Measurements from ENCODE around the gene FHL3.
"Not testable (repeated sequence)": the region's sequence is repeated elsewhere in the genome, so short reads cannot be mapped to it uniquely, and the experiment has no call there.

FHL3 gene

DNA sequence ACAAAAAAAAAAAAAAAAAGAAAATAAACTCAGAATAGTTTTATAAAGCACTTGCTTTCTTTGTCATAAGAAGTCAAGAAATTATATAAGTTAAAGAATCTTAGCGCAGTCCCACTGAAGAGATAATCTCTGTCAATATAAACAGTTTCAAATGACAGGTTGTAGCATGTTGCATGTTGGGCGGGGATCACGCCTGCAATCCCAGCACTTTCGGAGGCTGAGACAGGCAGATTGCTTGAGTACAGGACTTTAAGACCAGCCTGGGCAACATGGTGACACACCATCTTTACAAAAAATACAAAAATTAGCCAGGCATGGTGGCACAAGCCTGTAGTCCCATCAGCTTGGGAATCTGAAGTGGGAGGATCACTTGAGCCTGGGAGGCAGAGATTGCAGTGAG lies 40.0 kb downstream of the FHL3 start:
- H3K36me3 ChIP-seq (replicated peaks), result peaks cover 58% of the 10 kb centered on the region
- TF ChIP-seq, protein P1, sequence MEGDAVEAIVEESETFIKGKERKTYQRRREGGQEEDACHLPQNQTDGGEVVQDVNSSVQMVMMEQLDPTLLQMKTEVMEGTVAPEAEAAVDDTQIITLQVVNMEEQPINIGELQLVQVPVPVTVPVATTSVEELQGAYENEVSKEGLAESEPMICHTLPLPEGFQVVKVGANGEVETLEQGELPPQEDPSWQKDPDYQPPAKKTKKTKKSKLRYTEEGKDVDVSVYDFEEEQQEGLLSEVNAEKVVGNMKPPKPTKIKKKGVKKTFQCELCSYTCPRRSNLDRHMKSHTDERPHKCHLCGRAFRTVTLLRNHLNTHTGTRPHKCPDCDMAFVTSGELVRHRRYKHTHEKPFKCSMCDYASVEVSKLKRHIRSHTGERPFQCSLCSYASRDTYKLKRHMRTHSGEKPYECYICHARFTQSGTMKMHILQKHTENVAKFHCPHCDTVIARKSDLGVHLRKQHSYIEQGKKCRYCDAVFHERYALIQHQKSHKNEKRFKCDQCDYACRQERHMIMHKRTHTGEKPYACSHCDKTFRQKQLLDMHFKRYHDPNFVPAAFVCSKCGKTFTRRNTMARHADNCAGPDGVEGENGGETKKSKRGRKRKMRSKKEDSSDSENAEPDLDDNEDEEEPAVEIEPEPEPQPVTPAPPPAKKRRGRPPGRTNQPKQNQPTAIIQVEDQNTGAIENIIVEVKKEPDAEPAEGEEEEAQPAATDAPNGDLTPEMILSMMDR (IDR thresholded peaks at IDR 0.05; ENCODE audit: low read depth, low read length, missing control alignments), result no peak
- in situ Hi-C loops (cut with HindIII; ENCODE audit: low pct_ligation_motif_present, low sequenced_read_pairs), result no loop called here

DNA sequence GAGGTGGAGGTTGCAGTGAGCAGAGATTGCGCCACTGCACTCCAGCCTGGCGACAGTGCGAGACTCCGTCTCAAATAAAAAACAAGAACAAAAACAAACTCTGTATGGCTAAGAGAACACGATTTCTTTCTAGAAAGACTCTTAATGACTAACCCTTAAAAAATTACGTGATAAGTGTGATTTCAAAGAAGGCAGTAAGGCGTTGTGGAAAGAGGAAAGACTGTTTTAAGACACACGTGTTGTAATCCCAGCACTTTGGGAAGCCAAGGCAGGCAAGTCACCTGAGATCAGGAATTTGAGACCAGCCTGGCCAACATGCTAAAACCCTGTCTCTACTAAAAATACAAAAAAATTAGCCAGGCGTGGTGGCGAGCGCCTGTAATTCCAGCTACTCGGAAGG lies 41.2 kb downstream of the FHL3 start:
- in situ Hi-C loops (cut with HindIII; ENCODE audit: low pct_ligation_motif_present, low sequenced_read_pairs); H3K4me3 ChIP-seq (ENCODE audit: low read depth, low read length); DNase-seq; H3K27me3 ChIP-seq (replicated peaks); H3K27ac ChIP-seq: not testable (repeated sequence)
- peaks cover 60% of the 10 kb centered on the region for H3K36me3 ChIP-seq (replicated peaks)

More for the DNA sequence above, 40.0 kb downstream of the FHL3 start:
- DNase-seq, result no peak
- Histone ChIP-seq H3K27me3 (replicated peaks) (no peaks in the 10 kb centered on the region), H3K4me3 (ENCODE audit: low read depth, low read length) (no peak overlapping the region), H3K27ac (no peak overlapping the region)

DNA sequence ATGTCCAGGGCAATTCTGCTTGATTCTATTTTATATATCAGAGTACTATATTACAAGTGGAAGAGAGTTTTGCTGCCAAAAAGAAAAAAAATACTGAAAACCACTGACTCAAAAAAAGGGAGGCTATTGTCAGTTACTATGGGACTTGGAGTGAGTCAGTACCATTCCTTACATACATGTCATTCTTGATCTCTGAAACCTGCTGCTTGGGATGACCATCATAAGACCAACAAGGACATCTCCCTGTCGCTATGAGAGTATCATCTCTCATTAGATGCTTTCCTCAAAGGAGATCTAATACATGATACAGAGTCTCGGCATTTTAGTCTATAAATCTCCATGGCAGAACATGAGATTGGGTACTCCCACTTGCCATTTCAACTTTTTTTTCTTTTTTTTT lies 46.6 kb downstream of the FHL3 start:
- Histone ChIP-seq H3K36me3 (replicated peaks) (peaks cover 63% of the 10 kb centered on the region), H3K27me3 (replicated peaks) (no peaks in the 10 kb centered on the region), H3K4me3 (ENCODE audit: low read depth, low read length) (no peak overlapping the region), H3K27ac (peak overlapping the region; percentile 19)
- in situ Hi-C loops (cut with HindIII; ENCODE audit: low pct_ligation_motif_present, low sequenced_read_pairs), result no loop called here
- peak; percentile 82 for DNase-seq
- TF ChIP-seq, protein P1 (IDR thresholded peaks at IDR 0.05; ENCODE audit: low read depth, low read length, missing control alignments), result no peak

DNA sequence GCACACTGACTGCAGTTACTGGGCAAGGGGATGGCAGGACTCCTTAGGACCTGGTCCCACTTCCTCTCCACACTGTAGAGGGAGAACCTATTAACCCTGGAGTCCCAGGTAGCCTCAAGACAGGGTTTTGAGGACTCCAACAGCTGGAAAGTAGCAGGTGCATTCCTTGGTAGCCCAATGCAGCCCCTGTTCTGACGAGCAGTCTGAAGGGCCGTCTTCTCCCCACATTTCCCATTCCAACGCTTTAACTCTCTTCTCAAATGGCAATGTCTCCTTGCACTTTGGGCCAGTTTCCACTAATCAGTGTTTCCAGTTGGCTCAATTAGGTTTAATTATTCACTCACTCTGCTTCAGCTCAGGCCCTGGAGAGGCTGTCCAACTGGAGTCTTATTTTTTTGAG lies 49.6 kb downstream of the FHL3 start:
- H3K27ac ChIP-seq, result no peak overlapping the region
- peaks cover 49% of the 10 kb centered on the region for H3K36me3 ChIP-seq (replicated peaks)
- in situ Hi-C loops (cut with HindIII; ENCODE audit: low pct_ligation_motif_present, low sequenced_read_pairs), result no loop called here
- no peaks in the 10 kb centered on the region for H3K27me3 ChIP-seq (replicated peaks)
- DNase-seq, result no peak
- no peak overlapping the region for H3K4me3 ChIP-seq (ENCODE audit: low read depth, low read length)
- TF ChIP-seq, protein P1 (IDR thresholded peaks at IDR 0.05; ENCODE audit: low read depth, low read length, missing control alignments), result no peak

DNA sequence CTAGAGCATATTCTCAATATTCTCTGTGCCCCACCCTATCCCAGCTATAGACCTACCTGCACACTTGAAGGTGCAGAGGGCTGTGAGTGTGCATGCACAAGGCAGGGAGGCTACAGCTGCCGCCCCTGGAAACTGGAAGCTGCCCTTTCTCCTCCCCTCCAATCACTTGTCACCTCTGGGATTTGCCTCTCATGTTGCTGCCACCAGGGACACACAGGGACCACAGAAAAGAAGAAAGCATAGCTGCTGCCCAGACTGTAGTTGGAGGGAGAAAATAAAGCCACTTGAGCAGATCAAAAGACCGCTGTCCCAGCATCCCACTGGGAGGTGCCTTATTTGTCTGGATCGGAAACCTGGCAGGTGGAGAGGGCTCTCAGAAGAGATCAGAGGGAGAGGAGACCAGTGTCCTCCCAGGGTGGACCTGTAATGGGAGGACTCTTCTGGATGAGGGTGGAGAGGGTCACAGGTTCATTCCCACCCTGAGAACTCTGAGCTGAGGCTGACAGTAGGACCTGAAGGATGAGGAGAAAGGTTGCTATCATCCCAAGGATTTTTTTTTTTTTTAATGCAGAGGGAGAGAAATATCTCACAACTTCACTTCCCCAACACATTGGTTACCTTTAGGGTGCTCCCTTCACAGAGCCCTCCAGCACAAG lies 50.9 kb downstream of the FHL3 start:
- Histone ChIP-seq H3K27ac (no peak overlapping the region), H3K4me3 (ENCODE audit: low read depth, low read length) (no peak overlapping the region), H3K36me3 (replicated peaks) (peaks cover 40% of the 10 kb centered on the region), H3K27me3 (replicated peaks) (no peaks in the 10 kb centered on the region)
- no peak for DNase-seq
- in situ Hi-C loops (cut with HindIII; ENCODE audit: low pct_ligation_motif_present, low sequenced_read_pairs), result no loop called here
- TF ChIP-seq, protein P1 (IDR thresholded peaks at IDR 0.05; ENCODE audit: low read depth, low read length, missing control alignments), result peak; percentile 9

DNA sequence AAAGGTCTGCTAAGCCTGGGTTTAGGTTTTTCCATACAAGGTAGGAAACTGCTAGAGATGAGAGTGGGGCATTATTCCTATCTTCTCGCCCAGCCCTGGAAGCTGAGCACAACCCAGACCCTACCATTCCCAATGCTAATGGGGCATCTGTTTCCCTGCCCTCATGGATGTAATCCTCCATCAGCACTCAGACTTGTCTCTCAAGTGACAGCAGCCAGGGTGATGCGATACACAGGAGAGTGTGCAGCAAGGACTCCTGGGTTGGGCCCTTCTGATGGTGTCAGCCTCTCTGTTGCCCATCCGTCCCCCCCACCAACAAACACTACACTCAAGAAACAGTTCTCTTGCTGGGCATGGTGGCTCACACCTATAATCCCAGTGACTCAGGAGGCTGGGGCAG lies 52.6 kb downstream of the FHL3 start:
- Histone ChIP-seq H3K27me3 (replicated peaks) (no peaks in the 10 kb centered on the region), H3K27ac (no peak overlapping the region), H3K4me3 (ENCODE audit: low read depth, low read length) (no peak overlapping the region), H3K36me3 (replicated peaks) (peaks cover 28% of the 10 kb centered on the region)
- DNase-seq, result no peak
- in situ Hi-C loops (cut with HindIII; ENCODE audit: low pct_ligation_motif_present, low sequenced_read_pairs), result no loop called here
- TF ChIP-seq, protein P1 (IDR thresholded peaks at IDR 0.05; ENCODE audit: low read depth, low read length, missing control alignments), result no peak
